Activated CD4-positive, alpha-beta T cell treated with anti-CD3 and anti-CD28 coated beads, Interleukin-2, amount 10 ng/mL, durations not matched to agents 24 days and 14 days (primary cell): ENCODE measurements around the gene DGKZ. TPM values are rescaled to one million over a fixed set of nuclear protein-coding genes. Genes with fewer than 3 reads are reported as not detected.
A peak's percentile ranks its signal among the peaks of the same experiment; 100 is the strongest.

Experiments
- DNase-seq: peaks from one replicate; pipeline ENCODE4 v3.0.0; 2022
- H3K27ac Mint-ChIP-seq: one replicate; pipeline ENCODE4 v1.8.0; 2022; ENCODE audit warnings: mild to moderate bottlenecking, mixed read lengths
- H3K27me3 Mint-ChIP-seq: one replicate; pipeline ENCODE4 v1.8.0; 2022; ENCODE audit warnings: mixed read lengths
- H3K36me3 Mint-ChIP-seq: one replicate; pipeline ENCODE4 v1.8.0; 2022; ENCODE audit warnings: low read depth, mild to moderate bottlenecking, mixed read lengths
- H3K4me1 Mint-ChIP-seq: one replicate; pipeline ENCODE4 v1.8.0; 2021; ENCODE audit warnings: mixed read lengths
- H3K4me3 Mint-ChIP-seq: one replicate; pipeline ENCODE4 v1.8.0; 2022; ENCODE audit warnings: mild to moderate bottlenecking, moderate library complexity, mixed read lengths
- H3K9me3 Mint-ChIP-seq: one replicate; pipeline ENCODE4 v1.8.0; 2021; ENCODE audit warnings: mixed read lengths
- intact Hi-C: fragments of 100-400 bp; cut with micrococcal nuclease; formaldehyde crosslinking; loops from one replicate; pipeline ENCODE4 v1.15.1; 2023
- total RNA-seq: library from RNA; stranded (reverse); gene quantifications from 2 replicates; pipeline ENCODE4 v1.2.3, GENCODE V29; 2022

The DGKZ gene
- total RNA-seq, 1 donor from 2014 or later = 87.4 TPM

- peak overlapping the region; percentile 88 for H3K4me3 Mint-ChIP-seq
- DNase-seq = no peak
- peaks cover 27% of the 10 kb centered on the region for H3K4me1 Mint-ChIP-seq
- H3K9me3 Mint-ChIP-seq = no peaks in the 10 kb centered on the region
- peak overlapping the region; percentile 80 for H3K27ac Mint-ChIP-seq
- no peaks in the 10 kb centered on the region for H3K27me3 Mint-ChIP-seq
- intact Hi-C loops = loop anchor here (1.0 to 2.0 kb wide), 3 partner anchors 9 to 20 kb away; partner anchors contain the start of genes DGKZ and MDK
- H3K36me3 Mint-ChIP-seq = peaks cover 4% of the 10 kb centered on the region
Observed at GRCh38 chr11:46360878-46361277, 13.6 kb downstream of the DGKZ start.

- Mint-ChIP-seq H3K27me3 (no peaks in the 10 kb centered on the region), H3K4me3 (peak overlapping the region; percentile 88), H3K9me3 (no peaks in the 10 kb centered on the region), H3K27ac (peak overlapping the region; percentile 80), H3K36me3 (peaks cover 4% of the 10 kb centered on the region), H3K4me1 (peaks cover 27% of the 10 kb centered on the region)
- intact Hi-C loops = loop anchor here (1.0 to 2.0 kb wide), 3 partner anchors 9 to 19 kb away; partner anchors contain the start of genes DGKZ and MDK
- peak; percentile 89 for DNase-seq
Observed at GRCh38 chr11:46361283-46362155, 14.3 kb downstream of the DGKZ start.

- intact Hi-C loops = no loop called here
- H3K4me3 Mint-ChIP-seq = peak overlapping the region; percentile 88
- no peaks in the 10 kb centered on the region for H3K9me3 Mint-ChIP-seq
- H3K27ac Mint-ChIP-seq = peak overlapping the region; percentile 41
- H3K27me3 Mint-ChIP-seq = no peaks in the 10 kb centered on the region
- no peak for DNase-seq
- H3K36me3 Mint-ChIP-seq = peaks cover 6% of the 10 kb centered on the region
- H3K4me1 Mint-ChIP-seq = peaks cover 27% of the 10 kb centered on the region
Observed at GRCh38 chr11:46362156-46363030, 15.1 kb downstream of the DGKZ start.

- H3K4me3 Mint-ChIP-seq = peak overlapping the region; percentile 88
Observed at GRCh38 chr11:46363031-46363407, 15.8 kb downstream of the DGKZ start.

GRCh38 chr11:46363455-46364005, 16.3 kb downstream of the DGKZ start:
- DNase-seq = no peak
- peaks cover 8% of the 10 kb centered on the region for H3K36me3 Mint-ChIP-seq
- intact Hi-C loops = no loop called here
- H3K4me3 Mint-ChIP-seq = no peak overlapping the region
- H3K4me1 Mint-ChIP-seq = peaks cover 29% of the 10 kb centered on the region
- H3K9me3 Mint-ChIP-seq = no peaks in the 10 kb centered on the region
- H3K27me3 Mint-ChIP-seq = no peaks in the 10 kb centered on the region
- H3K27ac Mint-ChIP-seq = no peak overlapping the region

More at GRCh38 chr11:46363031-46363407, 15.8 kb downstream of the DGKZ start:
- Mint-ChIP-seq H3K4me1 (peaks cover 29% of the 10 kb centered on the region), H3K36me3 (peaks cover 6% of the 10 kb centered on the region), H3K27ac (no peak overlapping the region), H3K27me3 (no peaks in the 10 kb centered on the region), H3K9me3 (no peaks in the 10 kb centered on the region)
- intact Hi-C loops = no loop called here
- no peak for DNase-seq

GRCh38 chr11:46364056-46364455, 16.8 kb downstream of the DGKZ start:
- Mint-ChIP-seq H3K4me3 (no peak overlapping the region), H3K27ac (no peak overlapping the region), H3K36me3 (peaks cover 12% of the 10 kb centered on the region), H3K9me3 (no peaks in the 10 kb centered on the region), H3K27me3 (no peaks in the 10 kb centered on the region), H3K4me1 (peaks cover 29% of the 10 kb centered on the region)
- intact Hi-C loops = no loop called here
- DNase-seq = no peak

GRCh38 chr11:46364791-46365190, 17.5 kb downstream of the DGKZ start:
- H3K9me3 Mint-ChIP-seq = no peaks in the 10 kb centered on the region
- no peak for DNase-seq
- intact Hi-C loops = loop anchor here (5.0 kb wide), 1 partner anchor 127 kb away; no protein-coding TSS in a partner anchor
- peak overlapping the region; percentile 4 for H3K27ac Mint-ChIP-seq
- peaks cover 30% of the 10 kb centered on the region for H3K4me1 Mint-ChIP-seq
- H3K4me3 Mint-ChIP-seq = no peak overlapping the region
- H3K36me3 Mint-ChIP-seq = peaks cover 18% of the 10 kb centered on the region
- H3K27me3 Mint-ChIP-seq = no peaks in the 10 kb centered on the region

- Mint-ChIP-seq H3K36me3 (peaks cover 25% of the 10 kb centered on the region), H3K4me1 (peaks cover 22% of the 10 kb centered on the region), H3K27ac (no peak overlapping the region), H3K27me3 (no peaks in the 10 kb centered on the region), H3K4me3 (no peak overlapping the region), H3K9me3 (no peaks in the 10 kb centered on the region)
- intact Hi-C loops = loop anchor here (5.0 kb wide), 1 partner anchor 129 kb away; no protein-coding TSS in a partner anchor
- no peak for DNase-seq
Observed at GRCh38 chr11:46366260-46366659, 19.0 kb downstream of the DGKZ start.

- H3K4me1 Mint-ChIP-seq = peaks cover 20% of the 10 kb centered on the region
- H3K27me3 Mint-ChIP-seq = no peaks in the 10 kb centered on the region
- peaks cover 27% of the 10 kb centered on the region for H3K36me3 Mint-ChIP-seq
- H3K4me3 Mint-ChIP-seq = no peak overlapping the region
- H3K9me3 Mint-ChIP-seq = no peaks in the 10 kb centered on the region
- intact Hi-C loops = loop anchor here (1.0 to 5.0 kb wide), 2 partner anchors 14 to 129 kb away; no protein-coding TSS in a partner anchor
- H3K27ac Mint-ChIP-seq = no peak overlapping the region
- no peak for DNase-seq
Observed at GRCh38 chr11:46366661-46367161, 19.4 kb downstream of the DGKZ start.

- peak overlapping the region; percentile 71 for H3K27ac Mint-ChIP-seq
- H3K4me3 Mint-ChIP-seq = no peak overlapping the region
- intact Hi-C loops = loop anchor here (1.0 to 5.0 kb wide), 2 partner anchors 15 to 130 kb away; no protein-coding TSS in a partner anchor
Observed at GRCh38 chr11:46367244-46367915, 20.1 kb downstream of the DGKZ start.

GRCh38 chr11:46367916-46368267, 20.6 kb downstream of the DGKZ start:
- Mint-ChIP-seq H3K27ac (no peak overlapping the region), H3K4me3 (no peak overlapping the region), H3K36me3 (peaks cover 30% of the 10 kb centered on the region), H3K4me1 (peaks cover 13% of the 10 kb centered on the region), H3K27me3 (no peaks in the 10 kb centered on the region), H3K9me3 (no peaks in the 10 kb centered on the region)
- intact Hi-C loops = loop anchor here (1.0 to 5.0 kb wide), 2 partner anchors 16 to 131 kb away; no protein-coding TSS in a partner anchor
- no peak for DNase-seq

More at GRCh38 chr11:46367244-46367915, 20.1 kb downstream of the DGKZ start:
- Mint-ChIP-seq H3K9me3 (no peaks in the 10 kb centered on the region), H3K4me1 (peaks cover 17% of the 10 kb centered on the region), H3K27me3 (no peaks in the 10 kb centered on the region), H3K36me3 (peaks cover 29% of the 10 kb centered on the region)
- DNase-seq = peak; percentile 92

GRCh38 chr11:46369458-46370152, 22.3 kb downstream of the DGKZ start:
- Mint-ChIP-seq H3K27ac (no peak overlapping the region), H3K36me3 (peaks cover 32% of the 10 kb centered on the region), H3K27me3 (no peaks in the 10 kb centered on the region), H3K4me3 (no peak overlapping the region), H3K4me1 (peaks cover 11% of the 10 kb centered on the region), H3K9me3 (no peaks in the 10 kb centered on the region)
- intact Hi-C loops = loop anchor here (1.0 to 5.0 kb wide), 2 partner anchors 132 to 169 kb away; no protein-coding TSS in a partner anchor
- DNase-seq = peak; percentile 87
